Stomach (tissue), 9 donors: ENCODE measurements around the gene SMAD7. TPM values are rescaled to one million over a fixed set of nuclear protein-coding genes. Genes with fewer than 3 reads are reported as not detected.

Experiments used
- DNase-seq, 2 donors: peaks; one replicate each; pipeline versions ENCODE4 v3.0.0 to v3.0.0-alpha.2; 2013 to 2019
- H3K27ac ChIP-seq, 5 donors: fragments of 200-600 bp in 4 of 5; sonication (generic) in 4 of 5; one replicate each; pipeline ENCODE4 v1.5.1; 2013 to 2019; ENCODE audit warnings: mild to moderate bottlenecking in 1 of 5, moderate library complexity in 1 of 5
- H3K27me3 ChIP-seq, 3 donors: fragments of 200-600 bp; sonication (generic); one replicate each; pipeline ENCODE4 v1.5.1; 2017 to 2019; ENCODE audit warnings: mixed run types in 1 of 3
- H3K36me3 ChIP-seq, 4 donors: fragments of 200-600 bp; sonication (generic); 1 replicate in 3 of 4; 2 replicates in 1 of 4; pipeline ENCODE4 v1.5.1; 2016 to 2019
- H3K4me1 ChIP-seq, 4 donors: fragments of 200-600 bp; sonication (generic); one replicate each; pipeline ENCODE4 v1.5.1; 2016 to 2019
- H3K4me3 ChIP-seq, 4 donors: fragments of 200-600 bp; sonication (generic) in 3 of 4; one replicate each; pipeline ENCODE4 v1.5.1; 2016 to 2019; ENCODE audit warnings: mild to moderate bottlenecking in 1 of 4
- H3K9me3 ChIP-seq, 4 donors: fragments of 200-600 bp; sonication (generic); one replicate each; pipeline ENCODE4 v1.5.1; 2016 to 2019
- CTCF ChIP-seq, 7 experiments: fragments of 450-650 bp in 4 of 7; fragments of 200-600 bp in 3 of 7; sonication (generic) in 3 of 7; IDR thresholded peaks; one replicate each; pipeline ENCODE4 v1.5.1; 2016 to 2019; ENCODE audit warnings: antibody characterized with exemption in 7 of 7, control low read depth in 2 of 7, mild to moderate bottlenecking in 1 of 7
- EP300 ChIP-seq: sonication (generic); formaldehyde crosslinking; IDR thresholded peaks from one replicate; pipeline ENCODE4 v1.6.1; 2017; ENCODE audit warnings: antibody characterized with exemption
- POLR2A ChIP-seq, 4 donors: fragments of 450-650 bp; IDR thresholded peaks; one replicate each; pipeline ENCODE4 v1.6.1; 2016; ENCODE audit warnings: antibody characterized with exemption in 4 of 4, control low read depth in 2 of 4, mild to moderate bottlenecking in 1 of 4, moderate library complexity in 1 of 4
- POLR2AphosphoS5 ChIP-seq, 3 donors: sonication (generic); formaldehyde crosslinking; IDR thresholded peaks; one replicate each; pipeline ENCODE4 v1.6.1; 2016; ENCODE audit warnings: antibody characterized with exemption in 3 of 3
- WGBS, 5 donors: extraction: QIAGEN DNeasy Blood & Tissue Kit in 3 of 5; methylation state at CpG; one replicate each; pipeline versions ENCODE4 v1.1.5 to v1.1.7; 2013 to 2018; 5-methylcytosine and 5-hydroxymethylcytosine counted together
- intact Hi-C: fragments of 100-400 bp; cut with DNase I; formaldehyde crosslinking; loops from one replicate; pipeline ENCODE4 v1.15.1; 2023; ENCODE audit warnings: low total_unique reads
- polyA plus RNA-seq, 3 donors: library from polyadenylated mRNA; stranded (reverse); fragments of 200-250 nt; gene quantifications; one replicate each; pipeline ENCODE4 v1.2.3, GENCODE V29; 2013
- total RNA-seq, 5 donors: library from RNA; depleted of rRNA; stranded (reverse); fragments of >200 nt; gene quantifications; one replicate each; pipeline versions ENCODE4 v1.1.0 to v1.2.3, GENCODE V29; 2014 to 2016
- donor health status: healthy with polysubstance abuse.
- donor health status: Bipolar disorder and iron deficiency.
- donor health status: healthy.

SMAD7 gene
- total and polyA plus RNA-seq, 8 donors, result 4.5 to 123 (median 10.6) TPM

GRCh38 chr18:48948112-48949049 is 2.4 kb downstream of the SMAD7 start:
- intact Hi-C loops, result no loop called here
- peak; percentile 77 to 85 for DNase-seq
- Histone ChIP-seq H3K27me3 (no peaks in the 10 kb centered on the region), H3K9me3 (no peaks in the 10 kb centered on the region), H3K4me1 (peaks cover 44 to 61% (median 58%) of the 10 kb centered on the region in 4 donors), H3K36me3 (peaks cover 0 to 22% (median 0%) of the 10 kb centered on the region in 4 donors), H3K27ac (peak overlapping the region; percentile 88 to 100 (median 99)), H3K4me3 (peak overlapping the region; percentile 73 to 94 (median 90))
- TF ChIP-seq EP300 (no peak), POLR2AphosphoS5 (IDR thresholded peaks at IDR 0.05) (peak in 2 of 3 donors; percentile 33 to 56)
- WGBS, 5 donors, result 1 to 3% (median 2%) methylated on average over 38 to 52 of the region's 52 CpGs

GRCh38 chr18:48947560-48947959 is 3.2 kb downstream of the SMAD7 start:
- peak; percentile 48 to 56 for DNase-seq
- Histone ChIP-seq H3K9me3 (no peaks in the 10 kb centered on the region), H3K36me3 (peaks cover 0 to 22% (median 0%) of the 10 kb centered on the region in 4 donors), H3K27ac (peak overlapping the region; percentile 88 to 100 (median 99)), H3K4me3 (peak overlapping the region; percentile 73 to 94 (median 90)), H3K4me1 (peaks cover 52 to 63% (median 63%) of the 10 kb centered on the region in 4 donors), H3K27me3 (no peaks in the 10 kb centered on the region)
- intact Hi-C loops, result no loop called here
- WGBS, 5 donors, result 0 to 43% (median 18%) methylated on average over 3 of the region's 3 CpGs
- TF ChIP-seq CTCF (IDR thresholded peaks at IDR 0.05) (no peak), POLR2A (IDR thresholded peaks at IDR 0.05) (no peak), POLR2AphosphoS5 (IDR thresholded peaks at IDR 0.05) (no peak), EP300 (no peak)

GRCh38 chr18:48947092-48947491 is 3.7 kb downstream of the SMAD7 start:
- no peaks in the 10 kb centered on the region for H3K9me3 ChIP-seq
- H3K36me3 ChIP-seq, result peaks cover 2 to 26% (median 3%) of the 10 kb centered on the region in 4 donors
- WGBS, 5 donors, result 15 to 28% (median 23%) methylated on average over 10 of the region's 10 CpGs
- no peaks in the 10 kb centered on the region for H3K27me3 ChIP-seq
- peaks cover 57 to 68% (median 68%) of the 10 kb centered on the region in 4 donors for H3K4me1 ChIP-seq
- intact Hi-C loops, result no loop called here
- peak in 1 of 2 donors; percentile 40 for DNase-seq
- H3K4me3 ChIP-seq, result peak overlapping the region; percentile 73 to 94 (median 90)
- peak overlapping the region; percentile 69 to 100 (median 99) for H3K27ac ChIP-seq
- no peak for TF ChIP-seq POLR2AphosphoS5 (IDR thresholded peaks at IDR 0.05)
- TF ChIP-seq CTCF (IDR thresholded peaks at IDR 0.05), result no peak
- TF ChIP-seq EP300, result no peak
- no peak for TF ChIP-seq POLR2A (IDR thresholded peaks at IDR 0.05)

GRCh38 chr18:48946329-48946835 is 4.4 kb downstream of the SMAD7 start:
- H3K27ac ChIP-seq, result peak overlapping the region; percentile 63 to 100 (median 99)
- WGBS, 5 donors, result 10 to 24% (median 20%) methylated on average over 6 to 8 of the region's 8 CpGs
- H3K4me3 ChIP-seq, result peak overlapping the region; percentile 73 to 94 (median 90)
- peaks cover 64 to 75% (median 75%) of the 10 kb centered on the region in 4 donors for H3K4me1 ChIP-seq
- H3K36me3 ChIP-seq, result peaks cover 8 to 33% (median 10%) of the 10 kb centered on the region in 4 donors
- DNase-seq, result peak; percentile 66 to 69
- H3K27me3 ChIP-seq, result no peaks in the 10 kb centered on the region
- intact Hi-C loops, result no loop called here
- TF ChIP-seq POLR2A (IDR thresholded peaks at IDR 0.05) (no peak), POLR2AphosphoS5 (IDR thresholded peaks at IDR 0.05) (peak in 2 of 3 donors; percentile 43 to 57), EP300 (no peak)
- H3K9me3 ChIP-seq, result no peaks in the 10 kb centered on the region

GRCh38 chr18:48945953-48946217 is 4.9 kb downstream of the SMAD7 start:
- H3K9me3 ChIP-seq, result no peaks in the 10 kb centered on the region
- TF ChIP-seq POLR2AphosphoS5 (IDR thresholded peaks at IDR 0.05), result no peak
- TF ChIP-seq EP300, result no peak
- TF ChIP-seq CTCF (IDR thresholded peaks at IDR 0.05), result no peak
- TF ChIP-seq POLR2A (IDR thresholded peaks at IDR 0.05), result no peak
- H3K4me1 ChIP-seq, result peaks cover 69 to 80% (median 80%) of the 10 kb centered on the region in 4 donors
- H3K36me3 ChIP-seq, result peaks cover 8 to 33% (median 14%) of the 10 kb centered on the region in 4 donors
- peak overlapping the region; percentile 25 to 100 (median 99) for H3K27ac ChIP-seq
- DNase-seq, result peak in 1 of 2 donors; percentile 7
- H3K4me3 ChIP-seq, result peak overlapping the region; percentile 73 to 94 (median 90)
- intact Hi-C loops, result no loop called here
- H3K27me3 ChIP-seq, result no peaks in the 10 kb centered on the region
